COR-L47 (cell line): ENCODE measurements around the gene KCNK16.

ENCODE experiments used
- DNase-seq: peaks from one replicate; lab custom pipeline; 2025; lab: John Stamatoyannopoulos, UW

KCNK16 gene

GRCh38 chr6:39276379-39276995, 46.0 kb downstream of the KCNK16 start:
- no peak for DNase-seq

DNA sequence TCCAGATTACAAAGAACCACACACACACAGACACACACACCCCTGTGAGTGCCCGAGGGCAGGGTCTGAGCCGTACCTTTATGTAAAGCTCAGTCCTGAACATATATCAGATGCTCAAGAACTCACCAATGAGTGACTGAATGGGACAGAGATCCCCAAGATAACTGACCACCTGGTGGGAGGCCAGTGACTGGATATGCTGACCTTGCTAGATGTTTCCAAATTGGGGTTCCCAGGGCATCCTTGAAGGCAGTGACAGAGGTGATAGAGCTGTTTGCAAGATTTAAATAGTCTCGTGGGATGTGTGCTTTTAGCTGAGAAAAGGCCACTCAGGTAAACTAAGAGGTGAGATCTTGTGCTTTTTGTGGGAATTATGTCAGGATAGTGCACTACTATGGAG, 47.6 kb downstream of the KCNK16 start:
- DNase-seq = no peak

GRCh38 chr6:39274471-39274870, 48.0 kb downstream of the KCNK16 start:
- DNase-seq = no peak

- DNase-seq = no peak
Observed at GRCh38 chr6:39273406-39273821, 49.1 kb downstream of the KCNK16 start.

GRCh38 chr6:39269961-39270360, 52.5 kb downstream of the KCNK16 start:
- DNase-seq = no peak

- no peak for DNase-seq
Observed at GRCh38 chr6:39268721-39269120, 53.8 kb downstream of the KCNK16 start.

- DNase-seq = no peak
Observed at GRCh38 chr6:39268171-39268570, 54.3 kb downstream of the KCNK16 start.

DNA sequence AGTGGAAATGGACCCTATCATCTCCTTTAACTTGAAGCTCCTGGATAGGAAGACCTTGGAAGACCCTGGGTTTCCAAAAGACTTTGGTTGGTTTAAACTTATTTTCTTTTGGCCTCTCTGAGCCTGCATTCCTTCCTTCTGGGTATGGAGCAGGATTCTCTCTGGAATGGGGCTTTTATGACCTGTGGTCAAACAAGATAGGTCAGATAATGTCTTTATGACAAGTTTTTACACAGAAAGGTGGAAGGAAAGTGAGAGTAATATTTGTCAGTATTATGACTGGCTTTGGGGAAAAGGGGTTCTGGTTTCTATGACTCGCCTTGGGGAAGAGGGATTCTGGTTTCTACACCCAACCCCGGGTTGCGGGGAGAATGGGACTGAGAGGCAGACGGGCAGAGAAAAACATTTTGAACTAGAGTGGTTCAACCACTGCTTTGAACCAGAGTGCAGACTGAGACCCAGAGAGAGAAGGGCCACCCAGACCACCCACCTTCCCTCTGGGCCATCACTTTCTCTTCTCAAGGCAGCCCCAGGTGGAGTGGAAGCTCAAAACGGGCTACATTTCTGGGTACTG, 55.6 kb downstream of the KCNK16 start:
- DNase-seq = no peak

DNA sequence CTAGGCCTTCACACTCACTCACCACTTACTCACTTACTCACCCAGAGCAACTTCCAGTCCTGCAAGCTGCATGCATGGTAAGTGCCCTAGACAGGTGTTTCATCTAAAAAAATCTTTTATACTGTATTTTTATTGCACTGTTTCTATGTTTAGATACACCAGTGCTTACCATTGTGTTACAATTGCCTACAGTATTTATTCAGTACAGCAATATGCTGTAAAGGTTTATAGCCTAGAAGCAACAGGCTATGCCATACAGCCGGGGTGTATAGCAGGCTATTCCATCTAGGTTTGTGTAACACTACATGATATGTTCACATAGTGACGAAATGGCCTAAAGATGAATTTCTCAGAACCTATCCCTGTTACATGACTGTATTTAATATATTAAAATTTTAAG, 56.1 kb downstream of the KCNK16 start:
- DNase-seq = no peak
